NCI-H1417 treated with DMSO at 0.1 percent for 48 hours (cell line): ENCODE results near the gene DIS3L2.
"Not testable (repeated sequence)": the region's sequence is repeated elsewhere in the genome, so short reads cannot be mapped to it uniquely, and the experiment has no call there.

Experiments used
- DNase-seq: peaks from one replicate; lab custom pipeline; 2025; lab: John Stamatoyannopoulos, UW

The DIS3L2 gene

GRCh38 chr2:232009639-232010274, 48.2 kb downstream of the DIS3L2 start:
- DNase-seq = no peak

- no peak for DNase-seq
These were observed 52.3 kb downstream of the DIS3L2 start for GRCh38 chr2:232013701-232014353.

GRCh38 chr2:232014681-232015080, 53.2 kb downstream of the DIS3L2 start:
- DNase-seq = no peak

GRCh38 chr2:232018181-232018580, 56.7 kb downstream of the DIS3L2 start:
- DNase-seq = no peak

GRCh38 chr2:232022718-232023117, 61.2 kb downstream of the DIS3L2 start:
- no peak for DNase-seq

- no peak for DNase-seq
These were observed 61.9 kb downstream of the DIS3L2 start for GRCh38 chr2:232023426-232023825.

- DNase-seq = no peak
These were observed 62.9 kb downstream of the DIS3L2 start for GRCh38 chr2:232024457-232024856.

- no peak for DNase-seq
These were observed 65.4 kb downstream of the DIS3L2 start for GRCh38 chr2:232026910-232027309.

GRCh38 chr2:232027530-232027929, 66.0 kb downstream of the DIS3L2 start:
- DNase-seq = no peak

GRCh38 chr2:232028071-232028470, 66.6 kb downstream of the DIS3L2 start:
- DNase-seq = no peak

- DNase-seq = no peak
These were observed 67.1 kb downstream of the DIS3L2 start for GRCh38 chr2:232028631-232029030.

GRCh38 chr2:232029346-232029745, 67.8 kb downstream of the DIS3L2 start:
- DNase-seq = no peak

GRCh38 chr2:232030229-232030628, 68.7 kb downstream of the DIS3L2 start:
- DNase-seq = no peak

GRCh38 chr2:232035292-232035691, 73.8 kb downstream of the DIS3L2 start:
- not testable (repeated sequence) for DNase-seq

- DNase-seq = not testable (repeated sequence)
These were observed 75.4 kb downstream of the DIS3L2 start for GRCh38 chr2:232036876-232037275.

- no peak for DNase-seq
These were observed 76.9 kb downstream of the DIS3L2 start for GRCh38 chr2:232038251-232038880.

GRCh38 chr2:232038881-232039485, 77.5 kb downstream of the DIS3L2 start:
- DNase-seq = no peak

GRCh38 chr2:232042911-232043574, 81.5 kb downstream of the DIS3L2 start:
- no peak for DNase-seq

GRCh38 chr2:232043966-232044365, 82.5 kb downstream of the DIS3L2 start:
- DNase-seq = no peak

- no peak for DNase-seq
These were observed 87.8 kb downstream of the DIS3L2 start for GRCh38 chr2:232049350-232049749.

GRCh38 chr2:232052591-232052990, 91.1 kb downstream of the DIS3L2 start:
- no peak for DNase-seq

- no peak for DNase-seq
These were observed 92.3 kb downstream of the DIS3L2 start for GRCh38 chr2:232053777-232054176.
